Measurements from ENCODE around the gene LRPAP1. TPM values are rescaled to one million over a fixed set of nuclear protein-coding genes. Genes with fewer than 3 reads are reported as not detected.

LRPAP1 gene
- total RNA-seq, 1 experiment from 2014 or later: 109 TPM

GRCh38 chr4:3489451-3489962, 42.7 kb downstream of the LRPAP1 start:
- Histone ChIP-seq H3K36me3 (ENCODE audit: control insufficient read depth in 1 of 2, insufficient read depth in 2 of 2, low read length in 2 of 2) (no peaks in the 10 kb centered on the region), H3K27ac (ENCODE audit: low read depth, low read length) (no peak overlapping the region), H3K27me3 (ENCODE audit: insufficient read depth, low read length) (no peaks in the 10 kb centered on the region), H3K4me1 (ENCODE audit: control insufficient read depth in 1 of 2, insufficient read depth in 2 of 2, low read length in 2 of 2) (peaks cover 12 to 15% of the 10 kb centered on the region in 2 experiments), H3K4me2 (ENCODE audit: low read length) (no peak overlapping the region), H3K9me2 (ENCODE audit: insufficient read depth) (no peaks in the 10 kb centered on the region), H3K79me2 (ENCODE audit: insufficient read depth, low read length) (no peaks in the 10 kb centered on the region), H3K4me3 (replicated peaks in 1 of 2; ENCODE audit: low read depth in 1 of 2, low read length in 2 of 2) (no peak overlapping the region), H2AFZ (ENCODE audit: low read depth, low read length, poor library complexity, severe bottlenecking) (no peak overlapping the region), H4K20me1 (ENCODE audit: insufficient read depth) (no peaks in the 10 kb centered on the region), H3K9ac (ENCODE audit: low read length) (no peak overlapping the region), H3K9me3 (ENCODE audit: control insufficient read depth in 1 of 2, insufficient read depth in 1 of 2, low read depth in 1 of 2, low read length in 2 of 2) (no peaks in the 10 kb centered on the region)
- DNase-seq (ENCODE audit: low read depth, low spot score): no peak
- ATAC-seq: no peak
- no TSS peak for BruUV-seq (replicated peaks)
- intact Hi-C loops (cut with micrococcal nuclease): no loop called here
- ChIA-PET POLR2A (no interaction called here), CTCF (no interaction called here), RAD21 (ENCODE audit: low non-redundant PET in 1 of 2, low total read pairs in 2 of 2, uncharacterized antibody in 2 of 2, unreplicated experiment in 2 of 2) (no interaction called here)
- TF ChIP-seq, protein P1, sequence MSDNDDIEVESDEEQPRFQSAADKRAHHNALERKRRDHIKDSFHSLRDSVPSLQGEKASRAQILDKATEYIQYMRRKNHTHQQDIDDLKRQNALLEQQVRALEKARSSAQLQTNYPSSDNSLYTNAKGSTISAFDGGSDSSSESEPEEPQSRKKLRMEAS (IDR thresholded peaks at IDR 0.05): no peak
- TF ChIP-seq POLR2A (IDR thresholded peaks at IDR 0.05; ENCODE audit: borderline replicate concordance, extremely low read depth, insufficient read depth, insufficient read length) (no peak), SRF (IDR thresholded peaks at IDR 0.05; ENCODE audit: low read depth) (no peak), ATF3 (IDR thresholded peaks at IDR 0.05) (no peak)

GRCh38 chr4:3488820-3489219, 43.4 kb downstream of the LRPAP1 start:
- H3K9me2 ChIP-seq (ENCODE audit: insufficient read depth): no peaks in the 10 kb centered on the region
- H3K79me2 ChIP-seq (ENCODE audit: insufficient read depth, low read length): no peaks in the 10 kb centered on the region
- no peak overlapping the region for H3K9ac ChIP-seq (ENCODE audit: low read length)
- no peak for DNase-seq (ENCODE audit: low read depth, low spot score)
- intact Hi-C loops (cut with micrococcal nuclease): no loop called here
- no peaks in the 10 kb centered on the region for H3K27me3 ChIP-seq (ENCODE audit: insufficient read depth, low read length)
- ChIA-PET POLR2A (no interaction called here), RAD21 (ENCODE audit: low non-redundant PET in 1 of 2, low total read pairs in 2 of 2, uncharacterized antibody in 2 of 2, unreplicated experiment in 2 of 2) (no interaction called here), CTCF (no interaction called here)
- H3K36me3 ChIP-seq (ENCODE audit: control insufficient read depth in 1 of 2, insufficient read depth in 2 of 2, low read length in 2 of 2): no peaks in the 10 kb centered on the region
- H3K4me1 ChIP-seq (ENCODE audit: control insufficient read depth in 1 of 2, insufficient read depth in 2 of 2, low read length in 2 of 2): peaks cover 19 to 22% of the 10 kb centered on the region in 2 experiments
- BruUV-seq (replicated peaks): no TSS peak
- no peaks in the 10 kb centered on the region for H4K20me1 ChIP-seq (ENCODE audit: insufficient read depth)
- H3K4me3 ChIP-seq (replicated peaks in 1 of 2; ENCODE audit: low read depth in 1 of 2, low read length in 2 of 2): no peak overlapping the region
- no peak overlapping the region for H3K27ac ChIP-seq (ENCODE audit: low read depth, low read length)
- H3K4me2 ChIP-seq (ENCODE audit: low read length): no peak overlapping the region
- no peak for ATAC-seq
- TF ChIP-seq EZH2 (IDR thresholded peaks at IDR 0.05): no peak
- TF ChIP-seq REST (IDR thresholded peaks at IDR 0.05; ENCODE audit: low read depth): no peak
- no peak for TF ChIP-seq ELF1 (IDR thresholded peaks at IDR 0.05; ENCODE audit: borderline replicate concordance, low read depth)
- TF ChIP-seq SP1 (IDR thresholded peaks at IDR 0.05; ENCODE audit: low read depth): no peak
- TF ChIP-seq RAD21 (IDR thresholded peaks at IDR 0.05; ENCODE audit: low read depth): no peak
- TF ChIP-seq ATF3 (IDR thresholded peaks at IDR 0.05): no peak
- TF ChIP-seq, protein P2, sequence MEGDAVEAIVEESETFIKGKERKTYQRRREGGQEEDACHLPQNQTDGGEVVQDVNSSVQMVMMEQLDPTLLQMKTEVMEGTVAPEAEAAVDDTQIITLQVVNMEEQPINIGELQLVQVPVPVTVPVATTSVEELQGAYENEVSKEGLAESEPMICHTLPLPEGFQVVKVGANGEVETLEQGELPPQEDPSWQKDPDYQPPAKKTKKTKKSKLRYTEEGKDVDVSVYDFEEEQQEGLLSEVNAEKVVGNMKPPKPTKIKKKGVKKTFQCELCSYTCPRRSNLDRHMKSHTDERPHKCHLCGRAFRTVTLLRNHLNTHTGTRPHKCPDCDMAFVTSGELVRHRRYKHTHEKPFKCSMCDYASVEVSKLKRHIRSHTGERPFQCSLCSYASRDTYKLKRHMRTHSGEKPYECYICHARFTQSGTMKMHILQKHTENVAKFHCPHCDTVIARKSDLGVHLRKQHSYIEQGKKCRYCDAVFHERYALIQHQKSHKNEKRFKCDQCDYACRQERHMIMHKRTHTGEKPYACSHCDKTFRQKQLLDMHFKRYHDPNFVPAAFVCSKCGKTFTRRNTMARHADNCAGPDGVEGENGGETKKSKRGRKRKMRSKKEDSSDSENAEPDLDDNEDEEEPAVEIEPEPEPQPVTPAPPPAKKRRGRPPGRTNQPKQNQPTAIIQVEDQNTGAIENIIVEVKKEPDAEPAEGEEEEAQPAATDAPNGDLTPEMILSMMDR (IDR thresholded peaks at IDR 0.05 in 2 of 3, conservative IDR thresholded peaks at IDR 0.05 in 1 of 3; ENCODE audit: borderline replicate concordance in 1 of 3, insufficient read depth in 1 of 3, low read depth in 2 of 3, low read length in 2 of 3): no peak
- TF ChIP-seq TCF7L2 (IDR thresholded peaks at IDR 0.05; ENCODE audit: borderline replicate concordance, extremely low read depth, insufficient read depth, insufficient read length): no peak
- H2AFZ ChIP-seq (ENCODE audit: low read depth, low read length, poor library complexity, severe bottlenecking): no peak overlapping the region
- no peaks in the 10 kb centered on the region for H3K9me3 ChIP-seq (ENCODE audit: control insufficient read depth in 1 of 2, insufficient read depth in 1 of 2, low read depth in 1 of 2, low read length in 2 of 2)

All from HCT116 (cell line).